Neural progenitor cell (in vitro differentiated cells): Measurements from ENCODE around the gene TNN. TPM values are rescaled to one million over a fixed set of nuclear protein-coding genes. Genes with fewer than 3 reads are reported as not detected.

Experiments used
- DNase-seq: peaks from one replicate; pipeline ENCODE4 v3.0.0-alpha.2; 2016; ENCODE audit warnings: low spot score
- H2AFZ ChIP-seq: fragments of 200-600 bp; sonication (generic); replicated peaks from 2 replicates; pipeline ENCODE4 v1.6.1; 2016; ENCODE audit warnings: antibody characterized with exemption
- H3F3A ChIP-seq: fragments of 200-600 bp; sonication (generic); 2 replicates; pipeline ENCODE4 v1.6.1; 2016; ENCODE audit warnings: antibody characterized with exemption, low read depth
- H3K27ac ChIP-seq: fragments of 200-600 bp; sonication (generic); 2 replicates; pipeline ENCODE4 v1.5.1; 2016; ENCODE audit warnings: mild to moderate bottlenecking
- H3K27me3 ChIP-seq: fragments of 200-600 bp; sonication (generic); 2 replicates; pipeline ENCODE4 v1.6.1; 2016; ENCODE audit warnings: mild to moderate bottlenecking, moderate library complexity
- H3K36me3 ChIP-seq: fragments of 200-600 bp; sonication (generic); 2 replicates; pipeline ENCODE4 v1.5.1; 2016
- H3K4me1 ChIP-seq: fragments of 200-600 bp; sonication (generic); 2 replicates; pipeline ENCODE4 v1.6.1; 2016; ENCODE audit warnings: mixed run types
- H3K4me2 ChIP-seq: fragments of 200-600 bp; sonication (generic); 2 replicates; pipeline ENCODE4 v1.6.1; 2016
- H3K4me3 ChIP-seq: fragments of 200-600 bp; sonication (generic); 2 replicates; pipeline ENCODE4 v1.5.1; 2016
- H3K79me2 ChIP-seq: fragments of 200-600 bp; sonication (generic); 2 replicates; pipeline ENCODE4 v1.6.1; 2016; ENCODE audit warnings: low read depth
- H3K9ac ChIP-seq: fragments of 200-600 bp; sonication (generic); 2 replicates; pipeline ENCODE4 v1.6.1; 2016
- H3K9me3 ChIP-seq: fragments of 200-600 bp; sonication (generic); 2 replicates; pipeline ENCODE4 v1.5.1; 2016; ENCODE audit warnings: low read depth
- H4K20me1 ChIP-seq: fragments of 200-600 bp; sonication (generic); 2 replicates; pipeline ENCODE4 v1.6.1; 2016; ENCODE audit warnings: low read depth
- H3K27ac Mint-ChIP-seq: 3 replicates; pipeline ENCODE4 v1.8.0; 2021; ENCODE audit warnings: mixed read lengths
- H3K27me3 Mint-ChIP-seq: 2 replicates; pipeline ENCODE4 v1.8.0; 2022; ENCODE audit warnings: low read depth, mild to moderate bottlenecking, inconsistent platforms, moderate library complexity, mixed read lengths; ENCODE audit not compliant: insufficient read depth
- H3K36me3 Mint-ChIP-seq: 3 replicates; pipeline ENCODE4 v1.8.0; 2021; ENCODE audit warnings: mixed read lengths
- H3K4me1 Mint-ChIP-seq: 3 replicates; pipeline ENCODE4 v1.8.0; 2021; ENCODE audit warnings: mixed read lengths
- H3K4me3 Mint-ChIP-seq: 3 replicates; pipeline ENCODE4 v1.8.0; 2021; ENCODE audit warnings: mild to moderate bottlenecking, moderate library complexity, mixed read lengths
- H3K9me3 Mint-ChIP-seq: 3 replicates; pipeline ENCODE4 v1.8.0; 2020; ENCODE audit warnings: mixed read lengths
- CTCF ChIP-seq: fragments of 200-600 bp; sonication (generic); IDR thresholded peaks from 2 replicates; pipeline ENCODE4 v1.5.1; 2017; ENCODE audit warnings: antibody characterized with exemption, mild to moderate bottlenecking
- EZH2 ChIP-seq: fragments of 200-600 bp; sonication (generic); IDR thresholded peaks from 2 replicates; pipeline ENCODE4 v1.6.1; 2017; ENCODE audit warnings: antibody characterized with exemption, mild to moderate bottlenecking, moderate library complexity
- EZH2phosphoT487 ChIP-seq: fragments of 200-600 bp; sonication (generic); IDR thresholded peaks from 2 replicates; pipeline ENCODE4 v1.6.1; 2017; ENCODE audit warnings: antibody characterized with exemption
- total RNA-seq: library from RNA; depleted of rRNA; stranded (reverse); fragments of >200 nt; gene quantifications from 2 replicates; pipeline ENCODE4 v1.2.3, GENCODE V29; 2015; ENCODE audit warnings: low replicate concordance

TNN gene
- total RNA-seq, 1 donor from 2014 or later, result not detected

GRCh38 chr1:175073633-175074032 lies 6.0 kb downstream of the TNN start:
- DNase-seq, result no peak
- Mint-ChIP-seq H3K9me3 (no peaks in the 10 kb centered on the region), H3K36me3 (no peaks in the 10 kb centered on the region), H3K27ac (no peak overlapping the region), H3K27me3 (peaks cover 7% of the 10 kb centered on the region), H3K4me3 (no peak overlapping the region), H3K4me1 (peaks cover 33% of the 10 kb centered on the region)
- no peaks in the 10 kb centered on the region for H3F3A ChIP-seq
- H3K9me3 ChIP-seq, result no peaks in the 10 kb centered on the region
- H3K36me3 ChIP-seq, result no peaks in the 10 kb centered on the region
- H3K27ac ChIP-seq, result no peak overlapping the region
- H3K27me3 ChIP-seq, result no peaks in the 10 kb centered on the region
- TF ChIP-seq EZH2, result no peak
- no peak for TF ChIP-seq EZH2phosphoT487
- no peak for TF ChIP-seq CTCF
- no peak overlapping the region for H3K4me2 ChIP-seq
- H3K79me2 ChIP-seq, result no peaks in the 10 kb centered on the region
- no peak overlapping the region for H3K9ac ChIP-seq
- H3K4me1 ChIP-seq, result no peaks in the 10 kb centered on the region
- H4K20me1 ChIP-seq, result no peaks in the 10 kb centered on the region
- H3K4me3 ChIP-seq, result no peak overlapping the region
- H2AFZ ChIP-seq, result peak overlapping the region; percentile 85

- Mint-ChIP-seq H3K27ac (no peak overlapping the region), H3K27me3 (peaks cover 5% of the 10 kb centered on the region), H3K36me3 (no peaks in the 10 kb centered on the region), H3K9me3 (no peaks in the 10 kb centered on the region), H3K4me1 (peaks cover 21% of the 10 kb centered on the region), H3K4me3 (no peak overlapping the region)
- H3K9me3 ChIP-seq, result no peaks in the 10 kb centered on the region
- no peak overlapping the region for H3K4me2 ChIP-seq
- no peaks in the 10 kb centered on the region for H4K20me1 ChIP-seq
- TF ChIP-seq CTCF (no peak), EZH2 (no peak), EZH2phosphoT487 (no peak)
- H2AFZ ChIP-seq, result no peak overlapping the region
- no peak overlapping the region for H3K9ac ChIP-seq
- no peaks in the 10 kb centered on the region for H3K4me1 ChIP-seq
- no peak overlapping the region for H3K4me3 ChIP-seq
- H3K79me2 ChIP-seq, result no peaks in the 10 kb centered on the region
- no peak overlapping the region for H3K27ac ChIP-seq
- no peaks in the 10 kb centered on the region for H3F3A ChIP-seq
- H3K36me3 ChIP-seq, result no peaks in the 10 kb centered on the region
- H3K27me3 ChIP-seq, result no peaks in the 10 kb centered on the region
- DNase-seq, result no peak
These were observed 8.2 kb downstream of the TNN start for GRCh38 chr1:175075572-175076568.

- H3K9ac ChIP-seq, result no peak overlapping the region
- H3K4me3 ChIP-seq, result no peak overlapping the region
- Mint-ChIP-seq H3K4me3 (no peak overlapping the region), H3K36me3 (no peaks in the 10 kb centered on the region), H3K9me3 (no peaks in the 10 kb centered on the region), H3K27ac (no peak overlapping the region), H3K27me3 (peaks cover 8% of the 10 kb centered on the region), H3K4me1 (peaks cover 12% of the 10 kb centered on the region)
- DNase-seq, result no peak
- H3K79me2 ChIP-seq, result no peaks in the 10 kb centered on the region
- H3K27me3 ChIP-seq, result no peaks in the 10 kb centered on the region
- no peak overlapping the region for H2AFZ ChIP-seq
- H3K9me3 ChIP-seq, result no peaks in the 10 kb centered on the region
- TF ChIP-seq EZH2 (no peak), EZH2phosphoT487 (no peak), CTCF (no peak)
- H3K4me2 ChIP-seq, result no peak overlapping the region
- H4K20me1 ChIP-seq, result no peaks in the 10 kb centered on the region
- H3K4me1 ChIP-seq, result no peaks in the 10 kb centered on the region
- H3K27ac ChIP-seq, result no peak overlapping the region
- H3K36me3 ChIP-seq, result no peaks in the 10 kb centered on the region
- H3F3A ChIP-seq, result no peaks in the 10 kb centered on the region
These were observed 9.9 kb downstream of the TNN start for GRCh38 chr1:175077356-175078030.
